ENCODE measurements around the gene NBEAL2. TPM values are rescaled to one million over a fixed set of nuclear protein-coding genes. Genes with fewer than 3 reads are reported as not detected.

Gene NBEAL2
- total and polyA plus RNA-seq, 10 of the 15 experiments (the other 5 are each of a cell fraction or from before 2014, with no cell fraction given) = 0.07 to 127 (median 29.4) TPM

DNA sequence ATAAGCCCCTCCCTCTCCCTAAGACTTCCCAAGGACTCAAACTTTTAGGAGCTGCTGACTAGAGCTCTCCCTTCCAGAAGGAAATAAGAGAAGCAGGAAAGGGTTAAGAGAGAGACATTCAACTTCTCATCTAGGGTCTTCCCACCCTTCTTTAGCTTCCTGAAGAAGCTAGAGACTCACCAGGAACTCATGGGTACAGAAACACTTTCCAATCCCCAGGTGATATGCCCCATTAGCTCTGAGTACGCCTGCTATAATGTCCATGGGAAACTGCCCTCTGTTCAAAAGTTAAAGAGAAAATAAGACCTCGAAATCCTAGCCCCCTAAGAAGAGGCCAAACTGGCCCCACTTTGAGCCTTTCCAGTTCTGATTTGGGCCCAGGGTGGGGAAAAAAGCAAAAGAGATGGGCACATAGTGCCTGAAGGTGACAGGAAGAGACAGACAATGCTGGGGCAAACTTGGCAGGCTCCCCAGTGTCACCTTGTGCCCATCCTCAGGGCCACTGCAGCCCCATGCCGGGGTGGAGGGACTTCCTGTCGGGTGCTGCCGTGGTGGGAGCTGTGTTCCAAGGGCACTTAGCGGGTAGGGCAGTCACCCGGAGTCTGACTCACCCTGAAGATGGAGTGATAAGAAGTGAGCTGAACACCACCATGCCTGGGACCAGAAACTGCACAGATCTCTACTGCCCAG lies 32.5 kb upstream of the NBEAL2 start:
- WGBS (ENCODE audit: insufficient coverage, insufficient replicate concordance, low lambda C conversion rate, missing lambda C conversion rate) = 33% methylated on average over 7 of the region's 7 CpGs
- peak; percentile 15 for ATAC-seq
- H3K27me3 ChIP-seq (replicated peaks in 1 of 2; ENCODE audit: control insufficient read depth in 2 of 2, insufficient read depth in 2 of 2, low read length in 1 of 2) = no peaks in the 10 kb centered on the region
- ChIA-PET SMC1A (ENCODE audit: uncharacterized antibody, unreplicated experiment) (interaction anchor here (0.6 to 17.2 kb wide), 6 partner anchors 10 to 281 kb away, joined by 3 to 298 read pairs (median 4); no protein-coding TSS in a partner anchor), RAD21 (ENCODE audit: unreplicated experiment) (interaction anchor here (1.0 to 3.2 kb wide), 5 partner anchors 9 to 27 kb away, joined by 4 to 21 read pairs (median 6); no protein-coding TSS in a partner anchor), CTCF (interaction anchor here (0.5 to 4.5 kb wide), 7 partner anchors 9 to 51 kb away, joined by 3 to 27 read pairs (median 3); no protein-coding TSS in a partner anchor), POLR2A (interaction anchor here (0.7 to 10.1 kb wide), 6 partner anchors 9 to 27 kb away, joined by 3 to 163 read pairs (median 4); no protein-coding TSS in a partner anchor)
- H3K9me3 ChIP-seq (replicated peaks; ENCODE audit: control insufficient read depth, insufficient read depth, low read length) = no peaks in the 10 kb centered on the region; the same call in 2 of the 3 replicates
- intact Hi-C loops (cut with micrococcal nuclease; ENCODE audit: unreplicated experiment) = no loop called here
- H2AFZ ChIP-seq (ENCODE audit: control insufficient read depth, low read depth, low read length) = no peak overlapping the region
- no peak for FAIRE-seq
- peaks cover 21 to 34% of the 10 kb centered on the region in 2 experiments for H3K36me3 ChIP-seq (ENCODE audit: control insufficient read depth in 2 of 2, insufficient read depth in 2 of 2, low read length in 1 of 2)
- BruUV-seq (replicated peaks) = no TSS peak
- no peak overlapping the region for H3K9ac ChIP-seq (ENCODE audit: control insufficient read depth, insufficient read depth, low read length)
- in situ Hi-C loops (cut with MboI) = no loop called here
- DNase-seq (ENCODE audit: low read depth, low spot score) = no peak
- no peak overlapping the region for H3K4me3 ChIP-seq
- peak overlapping the region; percentile 73 for H3K27ac ChIP-seq (ENCODE audit: control insufficient read depth, insufficient read depth)
- peaks cover 95% of the 10 kb centered on the region for H3K79me2 ChIP-seq (ENCODE audit: control insufficient read depth, insufficient read depth, low read length)
- TF ChIP-seq, protein P1, sequence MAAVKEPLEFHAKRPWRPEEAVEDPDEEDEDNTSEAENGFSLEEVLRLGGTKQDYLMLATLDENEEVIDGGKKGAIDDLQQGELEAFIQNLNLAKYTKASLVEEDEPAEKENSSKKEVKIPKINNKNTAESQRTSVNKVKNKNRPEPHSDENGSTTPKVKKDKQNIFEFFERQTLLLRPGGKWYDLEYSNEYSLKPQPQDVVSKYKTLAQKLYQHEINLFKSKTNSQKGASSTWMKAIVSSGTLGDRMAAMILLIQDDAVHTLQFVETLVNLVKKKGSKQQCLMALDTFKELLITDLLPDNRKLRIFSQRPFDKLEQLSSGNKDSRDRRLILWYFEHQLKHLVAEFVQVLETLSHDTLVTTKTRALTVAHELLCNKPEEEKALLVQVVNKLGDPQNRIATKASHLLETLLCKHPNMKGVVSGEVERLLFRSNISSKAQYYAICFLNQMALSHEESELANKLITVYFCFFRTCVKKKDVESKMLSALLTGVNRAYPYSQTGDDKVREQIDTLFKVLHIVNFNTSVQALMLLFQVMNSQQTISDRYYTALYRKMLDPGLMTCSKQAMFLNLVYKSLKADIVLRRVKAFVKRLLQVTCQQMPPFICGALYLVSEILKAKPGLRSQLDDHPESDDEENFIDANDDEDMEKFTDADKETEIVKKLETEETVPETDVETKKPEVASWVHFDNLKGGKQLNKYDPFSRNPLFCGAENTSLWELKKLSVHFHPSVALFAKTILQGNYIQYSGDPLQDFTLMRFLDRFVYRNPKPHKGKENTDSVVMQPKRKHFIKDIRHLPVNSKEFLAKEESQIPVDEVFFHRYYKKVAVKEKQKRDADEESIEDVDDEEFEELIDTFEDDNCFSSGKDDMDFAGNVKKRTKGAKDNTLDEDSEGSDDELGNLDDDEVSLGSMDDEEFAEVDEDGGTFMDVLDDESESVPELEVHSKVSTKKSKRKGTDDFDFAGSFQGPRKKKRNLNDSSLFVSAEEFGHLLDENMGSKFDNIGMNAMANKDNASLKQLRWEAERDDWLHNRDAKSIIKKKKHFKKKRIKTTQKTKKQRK (IDR thresholded peaks at IDR 0.05; ENCODE audit: low read depth, low read length) = no peak
- no peak for TF ChIP-seq ZZZ3 (IDR thresholded peaks at IDR 0.05; ENCODE audit: control insufficient read depth, insufficient read length, low read depth)
- no peak for TF ChIP-seq RBBP5 (conservative IDR thresholded peaks at IDR 0.05)
- TF ChIP-seq LARP7 (IDR thresholded peaks at IDR 0.05) = 0 out of 2 replicates have a peak, but pooled peaks have one; percentile 36
- no peak for TF ChIP-seq TAF1 (IDR thresholded peaks at IDR 0.05; ENCODE audit: borderline replicate concordance, low read depth, low read length)
- no peak overlapping the region for H3K4me2 ChIP-seq (ENCODE audit: control insufficient read depth, insufficient read depth)
- peaks cover 33% of the 10 kb centered on the region for H3K4me1 ChIP-seq (ENCODE audit: control insufficient read depth, insufficient read depth, low read length)
- H4K20me1 ChIP-seq (ENCODE audit: control insufficient read depth, insufficient read depth) = peaks cover 6% of the 10 kb centered on the region; the same call in 1 of the 2 replicates

Data from GM12878 (cell line).